Measurements from ENCODE around the gene SUCLA2. TPM values are rescaled to one million over a fixed set of nuclear protein-coding genes. Genes with fewer than 3 reads are reported as not detected.

Gene SUCLA2
- polyA plus RNA-seq, 3 donors = 15.0 to 37.2 (median 34.3) TPM

DNA sequence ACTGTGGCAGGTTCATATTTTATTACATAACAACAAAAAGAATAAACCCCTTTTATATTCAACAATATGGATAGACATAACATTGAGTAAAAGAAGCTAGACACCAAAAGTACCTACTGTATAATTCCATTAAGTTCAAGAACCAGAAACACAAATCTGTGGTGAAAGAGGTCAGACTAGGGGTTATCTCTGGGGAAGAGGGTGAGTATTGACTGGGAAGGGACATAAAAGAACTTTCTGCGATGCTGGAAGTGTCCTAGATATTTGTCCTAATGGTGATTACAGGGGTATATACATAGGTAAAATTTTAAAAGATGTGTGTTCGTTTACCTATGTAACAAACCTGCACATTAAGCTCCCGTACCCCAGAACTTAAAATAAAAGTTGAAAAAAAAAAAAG, 103.0 kb downstream of the SUCLA2 start:
- Histone ChIP-seq H3K27me3 (ENCODE audit: control insufficient read depth in 2 of 2, insufficient read depth in 2 of 2, low read length in 2 of 2) (no peaks in the 10 kb centered on the region), H3K4me1 (ENCODE audit: control insufficient read depth in 1 of 2, insufficient read depth in 2 of 2, low read length in 2 of 2) (no peaks in the 10 kb centered on the region), H3K4me2 (replicated peaks; ENCODE audit: extremely low read depth, low read length, poor library complexity, severe bottlenecking) (no peak overlapping the region), H3K27ac (ENCODE audit: low read depth in 1 of 2, low read length in 2 of 2) (no peak overlapping the region), H3K79me2 (ENCODE audit: insufficient read depth, low read length) (no peaks in the 10 kb centered on the region), H3K9ac (ENCODE audit: insufficient read depth, low read length, poor library complexity, severe bottlenecking) (no peak overlapping the region), H3K4me3 (replicated peaks in 1 of 3; ENCODE audit: low read depth in 2 of 3, low read length in 3 of 3) (no peak overlapping the region), H3K9me3 (replicated peaks in 1 of 2; ENCODE audit: control insufficient read depth in 1 of 2, insufficient read depth in 1 of 2, low read length in 2 of 2) (no peaks in the 10 kb centered on the region), H3K36me3 (replicated peaks in 1 of 2; ENCODE audit: control insufficient read depth in 1 of 2, insufficient read depth in 2 of 2, low read length in 2 of 2) (no peaks in the 10 kb centered on the region), H2AFZ (ENCODE audit: insufficient read depth, low read depth, low read length, poor library complexity, severe bottlenecking) (no peak overlapping the region), H4K20me1 (ENCODE audit: insufficient read depth, low read length) (no peaks in the 10 kb centered on the region)
- Mint-ChIP-seq H3K36me3 (peaks cover 0 to 2% of the 10 kb centered on the region in 2 donors), H3K4me1 (no peaks in the 10 kb centered on the region), H3K27me3 (ENCODE audit: low read depth in 3 of 3) (peaks cover 0 to 2% (median 2%) of the 10 kb centered on the region in 3 donors), H3K4me3 (no peak overlapping the region), H3K27ac (no peak overlapping the region), H3K9me3 (peaks cover 0 to 11% (median 3%) of the 10 kb centered on the region in 7 donors)
- TF ChIP-seq, protein P1, sequence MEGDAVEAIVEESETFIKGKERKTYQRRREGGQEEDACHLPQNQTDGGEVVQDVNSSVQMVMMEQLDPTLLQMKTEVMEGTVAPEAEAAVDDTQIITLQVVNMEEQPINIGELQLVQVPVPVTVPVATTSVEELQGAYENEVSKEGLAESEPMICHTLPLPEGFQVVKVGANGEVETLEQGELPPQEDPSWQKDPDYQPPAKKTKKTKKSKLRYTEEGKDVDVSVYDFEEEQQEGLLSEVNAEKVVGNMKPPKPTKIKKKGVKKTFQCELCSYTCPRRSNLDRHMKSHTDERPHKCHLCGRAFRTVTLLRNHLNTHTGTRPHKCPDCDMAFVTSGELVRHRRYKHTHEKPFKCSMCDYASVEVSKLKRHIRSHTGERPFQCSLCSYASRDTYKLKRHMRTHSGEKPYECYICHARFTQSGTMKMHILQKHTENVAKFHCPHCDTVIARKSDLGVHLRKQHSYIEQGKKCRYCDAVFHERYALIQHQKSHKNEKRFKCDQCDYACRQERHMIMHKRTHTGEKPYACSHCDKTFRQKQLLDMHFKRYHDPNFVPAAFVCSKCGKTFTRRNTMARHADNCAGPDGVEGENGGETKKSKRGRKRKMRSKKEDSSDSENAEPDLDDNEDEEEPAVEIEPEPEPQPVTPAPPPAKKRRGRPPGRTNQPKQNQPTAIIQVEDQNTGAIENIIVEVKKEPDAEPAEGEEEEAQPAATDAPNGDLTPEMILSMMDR (IDR thresholded peaks at IDR 0.05) = no peak
- WGBS (ENCODE audit: insufficient coverage) = 100% methylated on average over 1 of the region's 3 CpGs
- no peak for DNase-seq
- intact Hi-C loops (cut with micrococcal nuclease) = no loop called here

DNA sequence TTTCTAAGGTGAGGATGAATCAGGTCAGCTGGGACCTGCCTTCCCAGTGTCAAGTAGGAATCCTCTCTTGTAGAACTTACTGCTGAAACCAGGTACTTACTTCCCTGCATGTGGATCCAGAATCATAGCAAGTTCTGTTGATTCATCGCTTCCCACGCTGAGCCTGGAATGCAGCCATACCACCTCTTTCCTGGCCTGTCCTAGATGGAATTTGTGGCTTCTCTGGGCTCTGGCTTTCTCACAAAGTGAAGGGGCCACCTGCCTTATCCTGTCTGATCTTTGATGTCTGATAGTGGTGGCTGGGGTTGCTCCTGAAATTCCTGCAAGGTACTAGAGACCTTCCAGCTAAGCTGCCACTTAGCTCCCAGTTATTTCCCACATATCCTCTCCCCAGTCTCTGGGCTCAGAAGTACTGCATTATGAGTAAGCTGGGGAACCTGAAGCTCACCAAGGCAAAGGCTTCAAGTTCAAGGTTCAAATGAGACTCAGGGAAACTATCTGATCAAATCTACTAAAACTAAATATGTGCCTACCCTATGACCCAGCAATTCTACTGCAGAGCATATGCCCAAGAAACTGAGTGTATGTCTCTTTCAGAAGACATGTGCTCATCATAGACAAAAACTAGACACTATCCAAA, 103.5 kb downstream of the SUCLA2 start:
- Histone ChIP-seq H3K36me3 (replicated peaks in 1 of 2; ENCODE audit: control insufficient read depth in 1 of 2, insufficient read depth in 2 of 2, low read length in 2 of 2) (no peaks in the 10 kb centered on the region), H3K4me2 (replicated peaks; ENCODE audit: extremely low read depth, low read length, poor library complexity, severe bottlenecking) (no peak overlapping the region), H3K4me1 (ENCODE audit: control insufficient read depth in 1 of 2, insufficient read depth in 2 of 2, low read length in 2 of 2) (no peaks in the 10 kb centered on the region), H4K20me1 (ENCODE audit: insufficient read depth, low read length) (no peaks in the 10 kb centered on the region), H3K27ac (ENCODE audit: low read depth in 1 of 2, low read length in 2 of 2) (no peak overlapping the region), H3K4me3 (replicated peaks in 1 of 3; ENCODE audit: low read depth in 2 of 3, low read length in 3 of 3) (no peak overlapping the region), H3K27me3 (ENCODE audit: control insufficient read depth in 2 of 2, insufficient read depth in 2 of 2, low read length in 2 of 2) (no peaks in the 10 kb centered on the region), H2AFZ (ENCODE audit: insufficient read depth, low read depth, low read length, poor library complexity, severe bottlenecking) (no peak overlapping the region), H3K9ac (ENCODE audit: insufficient read depth, low read length, poor library complexity, severe bottlenecking) (no peak overlapping the region), H3K79me2 (ENCODE audit: insufficient read depth, low read length) (no peaks in the 10 kb centered on the region), H3K9me3 (replicated peaks in 1 of 2; ENCODE audit: control insufficient read depth in 1 of 2, insufficient read depth in 1 of 2, low read length in 2 of 2) (no peaks in the 10 kb centered on the region)
- peaks cover 0 to 2% (median 2%) of the 10 kb centered on the region in 3 donors for H3K27me3 Mint-ChIP-seq (ENCODE audit: low read depth in 3 of 3)
- no peaks in the 10 kb centered on the region for H3K4me1 Mint-ChIP-seq
- TF ChIP-seq, protein P1 (IDR thresholded peaks at IDR 0.05) = no peak
- peaks cover 0 to 11% (median 3%) of the 10 kb centered on the region in 7 donors for H3K9me3 Mint-ChIP-seq
- 100% methylated on average over 2 of the region's 2 CpGs for WGBS (ENCODE audit: insufficient coverage)
- intact Hi-C loops (cut with micrococcal nuclease) = no loop called here
- no peak overlapping the region for H3K4me3 Mint-ChIP-seq
- H3K27ac Mint-ChIP-seq = no peak overlapping the region
- no peak for DNase-seq
- H3K36me3 Mint-ChIP-seq = peaks cover 0 to 2% of the 10 kb centered on the region in 2 donors
